Natural killer cell treated with Interleukin-12 subunit alpha and Interleukin-12 subunit beta and Interleukin-15 and Interleukin-18, amount 100 ng/mL, for 72 hours (primary cell): ENCODE measurements around the gene OR4E1. TPM values are rescaled to one million over a fixed set of nuclear protein-coding genes. Genes with fewer than 3 reads are reported as not detected.

Experiments
- ATAC-seq, 2 donors: fragments of 150-1000 bp; cut with Tn5 transposase in 1 of 2; sonication (Bioruptor Pico), chemical (Tn5 transposase) in 1 of 2; 2 replicates each; pipeline ENCODE4 v1.10.0; 2021
- DNase-seq: peaks from one replicate; pipeline ENCODE4 v3.0.0; 2022; ENCODE audit warnings: low spot score
- H3K27ac Mint-ChIP-seq, 2 donors: 1 replicate in 1 of 2; 2 replicates in 1 of 2; pipeline ENCODE4 v1.8.0; 2022; ENCODE audit warnings: mixed read lengths in 2 of 2, mild to moderate bottlenecking in 1 of 2, moderate library complexity in 1 of 2
- H3K27me3 Mint-ChIP-seq, 2 donors: 1 replicate in 1 of 2; 2 replicates in 1 of 2; pipeline ENCODE4 v1.8.0; 2022; ENCODE audit warnings: mixed read lengths in 2 of 2
- H3K36me3 Mint-ChIP-seq: one replicate; pipeline ENCODE4 v1.8.0; 2022; ENCODE audit warnings: mixed read lengths
- H3K4me1 Mint-ChIP-seq, 2 donors: 1 replicate in 1 of 2; 2 replicates in 1 of 2; pipeline ENCODE4 v1.8.0; 2022; ENCODE audit warnings: low read depth in 2 of 2, mixed read lengths in 2 of 2, mild to moderate bottlenecking in 1 of 2
- H3K4me3 Mint-ChIP-seq: one replicate; pipeline ENCODE4 v1.8.0; 2022; ENCODE audit warnings: mixed read lengths
- H3K9me3 Mint-ChIP-seq: 2 replicates; pipeline ENCODE4 v1.8.0; 2022; ENCODE audit warnings: mixed read lengths
- total RNA-seq, 2 donors: library from RNA; stranded (reverse); gene quantifications; one replicate each; pipeline ENCODE4 v1.2.3, GENCODE V29; 2022

Gene OR4E1
- total RNA-seq, 2 donors from 2014 or later, result not detected

DNA sequence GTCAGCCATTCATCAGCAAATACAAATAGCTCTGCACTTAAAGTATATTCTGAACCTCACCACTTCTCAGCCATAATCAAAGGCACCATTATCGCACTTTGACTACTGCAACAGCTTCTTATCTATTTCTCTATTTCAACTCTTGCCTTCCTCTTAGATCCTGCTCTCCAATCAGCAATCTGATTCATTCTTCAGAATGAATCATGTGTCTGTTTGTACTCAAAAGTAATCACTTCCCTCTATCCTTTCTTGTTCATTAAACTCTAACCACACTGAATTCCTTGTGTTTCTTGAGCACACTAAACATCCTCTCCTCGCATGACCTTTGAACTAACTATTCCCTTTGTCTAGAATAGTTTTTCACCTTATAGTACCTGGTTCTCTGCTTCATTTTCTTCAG lies 12.8 kb upstream of the OR4E1 start:
- Mint-ChIP-seq H3K9me3 (no peaks in the 10 kb centered on the region), H3K27me3 (peaks cover 37 to 44% of the 10 kb centered on the region in 2 donors), H3K4me1 (no peaks in the 10 kb centered on the region), H3K36me3 (no peaks in the 10 kb centered on the region), H3K4me3 (no peak overlapping the region), H3K27ac (no peak overlapping the region)
- ATAC-seq, result no peak
- no peak for DNase-seq

DNA sequence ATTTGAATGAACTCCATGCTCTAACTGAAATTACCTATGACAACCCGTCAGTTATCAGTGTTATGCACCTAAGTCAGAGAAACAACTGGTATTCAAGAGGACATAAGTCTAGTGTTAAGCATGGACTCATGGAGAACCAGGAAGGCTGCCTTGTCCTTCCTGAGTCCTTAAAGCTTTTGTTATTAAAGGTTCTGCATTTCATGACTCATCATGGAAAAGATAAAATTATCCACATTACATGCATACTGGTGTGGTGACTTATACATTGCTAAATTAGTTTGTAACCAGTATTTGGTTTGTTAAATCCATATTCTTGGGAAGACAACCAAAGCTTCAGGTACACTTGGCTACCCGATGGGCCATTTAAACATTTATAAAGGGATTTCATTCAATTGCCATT lies 6.5 kb upstream of the OR4E1 start:
- no peak for ATAC-seq
- H3K27me3 Mint-ChIP-seq, result peaks cover 22 to 29% of the 10 kb centered on the region in 2 donors
- DNase-seq, result no peak
- no peaks in the 10 kb centered on the region for H3K4me1 Mint-ChIP-seq
- H3K27ac Mint-ChIP-seq, result no peak overlapping the region
- H3K36me3 Mint-ChIP-seq, result no peaks in the 10 kb centered on the region
- no peak overlapping the region for H3K4me3 Mint-ChIP-seq
- H3K9me3 Mint-ChIP-seq, result no peaks in the 10 kb centered on the region

- Mint-ChIP-seq H3K27me3 (peaks cover 14 to 21% of the 10 kb centered on the region in 2 donors), H3K4me3 (no peak overlapping the region), H3K4me1 (no peaks in the 10 kb centered on the region), H3K27ac (no peak overlapping the region), H3K9me3 (no peaks in the 10 kb centered on the region), H3K36me3 (no peaks in the 10 kb centered on the region)
- ATAC-seq, result no peak
- no peak for DNase-seq
These were observed 1.9 kb upstream of the OR4E1 start for GRCh38 chr14:21675566-21675965.

DNA sequence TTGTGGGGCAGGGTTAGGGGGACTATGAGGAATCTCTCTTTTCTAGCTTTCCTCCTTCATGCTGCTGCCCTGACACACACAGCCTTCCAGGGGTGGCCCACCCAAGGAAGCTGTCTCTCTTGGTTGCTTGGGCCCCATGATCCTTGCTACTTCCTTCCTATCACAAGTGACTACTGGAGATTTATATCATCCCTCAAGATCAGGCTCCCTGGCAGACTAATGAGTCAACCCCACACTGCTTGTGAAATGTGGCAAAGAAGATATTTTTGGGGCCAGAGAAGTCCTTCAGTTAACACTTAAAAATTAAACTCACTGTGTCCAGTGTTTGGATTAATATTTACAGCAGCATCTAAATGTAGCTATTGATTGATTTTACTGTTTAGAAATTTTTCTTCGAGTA lies 1.5 kb downstream of the OR4E1 start:
- no peak for ATAC-seq
- no peak overlapping the region for H3K27ac Mint-ChIP-seq
- peaks cover 12 to 27% of the 10 kb centered on the region in 2 donors for H3K27me3 Mint-ChIP-seq
- no peak overlapping the region for H3K4me3 Mint-ChIP-seq
- no peaks in the 10 kb centered on the region for H3K4me1 Mint-ChIP-seq
- H3K36me3 Mint-ChIP-seq, result no peaks in the 10 kb centered on the region
- DNase-seq, result no peak
- no peaks in the 10 kb centered on the region for H3K9me3 Mint-ChIP-seq

GRCh38 chr14:21671371-21671770 lies 2.2 kb downstream of the OR4E1 start:
- DNase-seq, result no peak
- peaks cover 12 to 27% of the 10 kb centered on the region in 2 donors for H3K27me3 Mint-ChIP-seq
- no peak overlapping the region for H3K27ac Mint-ChIP-seq
- no peak overlapping the region for H3K4me3 Mint-ChIP-seq
- H3K9me3 Mint-ChIP-seq, result no peaks in the 10 kb centered on the region
- no peak for ATAC-seq
- no peaks in the 10 kb centered on the region for H3K36me3 Mint-ChIP-seq
- no peaks in the 10 kb centered on the region for H3K4me1 Mint-ChIP-seq

- Mint-ChIP-seq H3K36me3 (no peaks in the 10 kb centered on the region), H3K4me1 (no peaks in the 10 kb centered on the region), H3K9me3 (no peaks in the 10 kb centered on the region), H3K27me3 (peaks cover 20 to 35% of the 10 kb centered on the region in 2 donors), H3K4me3 (no peak overlapping the region), H3K27ac (no peak overlapping the region)
- DNase-seq (no peak), ATAC-seq (no peak)
These were observed 4.3 kb downstream of the OR4E1 start for GRCh38 chr14:21669284-21669683.

- Mint-ChIP-seq H3K27me3 (peaks cover 22 to 35% of the 10 kb centered on the region in 2 donors), H3K36me3 (no peaks in the 10 kb centered on the region), H3K4me1 (no peaks in the 10 kb centered on the region), H3K9me3 (no peaks in the 10 kb centered on the region), H3K4me3 (no peak overlapping the region), H3K27ac (no peak overlapping the region)
- DNase-seq (no peak), ATAC-seq (no peak)
These were observed 5.2 kb downstream of the OR4E1 start for GRCh38 chr14:21668377-21668776.

GRCh38 chr14:21656980-21657379 lies 16.6 kb downstream of the OR4E1 start:
- Mint-ChIP-seq H3K36me3 (no peaks in the 10 kb centered on the region), H3K27ac (no peak overlapping the region), H3K9me3 (no peaks in the 10 kb centered on the region), H3K4me3 (no peak overlapping the region), H3K4me1 (no peaks in the 10 kb centered on the region), H3K27me3 (peaks cover 20 to 27% of the 10 kb centered on the region in 2 donors)
- no peak for DNase-seq
- ATAC-seq, result no peak

- H3K4me1 Mint-ChIP-seq, result no peaks in the 10 kb centered on the region
- peaks cover 18 to 21% of the 10 kb centered on the region in 2 donors for H3K27me3 Mint-ChIP-seq
- no peaks in the 10 kb centered on the region for H3K36me3 Mint-ChIP-seq
- no peak for DNase-seq
- no peak overlapping the region for H3K4me3 Mint-ChIP-seq
- no peak for ATAC-seq
- H3K9me3 Mint-ChIP-seq, result no peaks in the 10 kb centered on the region
- no peak overlapping the region for H3K27ac Mint-ChIP-seq
These were observed 19.4 kb downstream of the OR4E1 start for GRCh38 chr14:21654215-21654614.

DNA sequence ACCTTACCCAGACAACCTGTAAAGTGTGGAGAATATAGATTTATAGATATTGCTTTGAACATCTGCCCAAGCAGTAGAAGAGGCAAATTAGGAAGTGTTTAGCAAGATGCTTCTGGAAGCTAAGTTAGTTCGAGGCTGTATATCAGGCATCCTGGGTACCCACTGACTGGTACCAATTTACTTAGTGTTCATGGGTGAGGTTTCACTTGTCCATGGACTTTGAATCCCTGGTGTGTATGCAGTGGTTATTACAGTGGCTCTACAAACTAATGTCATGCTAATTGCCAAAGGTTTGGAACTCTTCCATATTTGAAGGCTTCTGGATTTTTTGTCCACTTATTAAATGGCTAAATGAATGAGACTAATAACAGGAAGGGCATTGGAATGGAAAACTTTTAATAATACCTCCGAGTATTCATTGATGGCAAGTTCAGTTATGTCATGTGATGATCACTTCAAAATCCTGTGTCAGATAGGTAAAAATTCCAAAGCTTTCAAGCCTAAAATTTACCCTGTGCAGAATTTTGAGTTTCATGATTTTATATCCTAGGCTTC lies 20.2 kb downstream of the OR4E1 start, which contains the start of gene OR4E2:
OR4E2 (plus strand) TSS at position 505 of the 555 bp plus-strand sequence. CDS start 11,248 bp downstream, outside the sequence.
- DNase-seq (no peak), ATAC-seq (no peak)
- Mint-ChIP-seq H3K27me3 (peaks cover 17 to 21% of the 10 kb centered on the region in 2 donors), H3K4me1 (no peaks in the 10 kb centered on the region), H3K27ac (no peak within 1 kb of the TSS), H3K9me3 (no peaks in the 10 kb centered on the region), H3K36me3 (no peaks in the 10 kb centered on the region), H3K4me3 (no peak within 1 kb of the TSS)

GRCh38 chr14:21652209-21652808 lies 21.3 kb downstream of the OR4E1 start:
- H3K4me1 Mint-ChIP-seq, result no peaks in the 10 kb centered on the region
- DNase-seq (no peak), ATAC-seq (no peak)
- H3K27ac Mint-ChIP-seq, result no peak overlapping the region
- H3K27me3 Mint-ChIP-seq, result peaks cover 16% of the 10 kb centered on the region in 2 donors
- H3K36me3 Mint-ChIP-seq, result no peaks in the 10 kb centered on the region
- H3K4me3 Mint-ChIP-seq, result no peak overlapping the region
- no peaks in the 10 kb centered on the region for H3K9me3 Mint-ChIP-seq

DNA sequence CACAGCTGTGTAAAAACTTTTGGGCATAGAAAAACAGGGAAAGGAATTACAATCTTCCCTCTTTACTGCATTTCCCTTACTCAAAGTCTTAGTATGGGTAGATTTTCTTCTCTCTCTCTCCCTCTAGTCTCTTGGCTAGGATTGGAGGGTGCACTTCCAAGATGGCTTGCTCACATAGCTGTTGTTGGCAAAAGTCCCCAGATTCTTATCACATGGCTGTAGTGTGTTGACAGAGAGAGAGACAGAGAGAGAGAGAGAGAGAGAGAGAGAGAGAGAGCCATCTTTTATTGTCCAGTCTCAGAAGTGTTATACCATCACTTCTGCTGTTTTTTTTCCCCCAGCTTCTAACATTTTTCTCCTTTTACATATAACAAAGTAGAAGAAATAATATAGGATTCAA lies 26.2 kb downstream of the OR4E1 start:
- H3K9me3 Mint-ChIP-seq, result no peaks in the 10 kb centered on the region
- DNase-seq (no peak), ATAC-seq (no peak)
- no peaks in the 10 kb centered on the region for H3K4me1 Mint-ChIP-seq
- peaks cover 12 to 21% of the 10 kb centered on the region in 2 donors for H3K27me3 Mint-ChIP-seq
- no peaks in the 10 kb centered on the region for H3K36me3 Mint-ChIP-seq
- no peak overlapping the region for H3K27ac Mint-ChIP-seq
- no peak overlapping the region for H3K4me3 Mint-ChIP-seq

DNA sequence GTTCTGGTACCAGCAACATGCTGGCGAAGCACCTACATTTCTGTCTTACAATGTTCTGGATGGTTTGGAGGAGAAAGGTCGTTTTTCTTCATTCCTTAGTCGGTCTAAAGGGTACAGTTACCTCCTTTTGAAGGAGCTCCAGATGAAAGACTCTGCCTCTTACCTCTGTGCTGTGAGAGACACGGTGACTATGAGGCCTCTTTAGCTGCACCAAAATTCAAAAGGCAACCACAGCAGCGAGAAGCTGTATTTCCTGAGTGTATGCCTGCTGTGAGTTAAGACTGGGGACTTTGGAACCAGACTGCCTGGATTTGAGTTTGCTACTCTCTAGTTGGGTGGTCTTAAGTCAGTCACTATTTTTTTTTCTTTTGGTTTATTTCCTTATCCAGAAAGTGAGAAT lies 30.2 kb downstream of the OR4E1 start:
- no peaks in the 10 kb centered on the region for H3K9me3 Mint-ChIP-seq
- DNase-seq (no peak), ATAC-seq (no peak)
- no peak overlapping the region for H3K27ac Mint-ChIP-seq
- H3K27me3 Mint-ChIP-seq, result peaks cover 8 to 11% of the 10 kb centered on the region in 2 donors
- H3K36me3 Mint-ChIP-seq, result no peaks in the 10 kb centered on the region
- no peak overlapping the region for H3K4me3 Mint-ChIP-seq
- no peaks in the 10 kb centered on the region for H3K4me1 Mint-ChIP-seq

DNA sequence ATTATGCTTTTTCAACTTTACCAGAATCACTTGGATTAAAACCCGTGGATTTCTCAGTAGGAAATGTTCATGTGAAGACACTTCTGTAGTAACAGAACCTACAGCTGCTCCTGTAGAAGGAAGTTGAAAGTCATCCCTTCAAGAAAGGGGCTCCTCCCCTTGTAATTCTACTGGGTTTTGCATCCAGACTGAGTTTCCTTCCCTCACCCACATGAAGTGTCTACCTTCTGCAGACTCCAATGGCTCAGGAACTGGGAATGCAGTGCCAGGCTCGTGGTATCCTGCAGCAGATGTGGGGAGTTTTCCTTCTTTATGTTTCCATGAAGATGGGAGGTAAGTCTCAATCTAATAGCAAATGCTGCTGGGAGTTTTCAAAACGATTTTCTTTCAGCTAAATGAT lies 30.9 kb downstream of the OR4E1 start:
- Mint-ChIP-seq H3K4me1 (no peaks in the 10 kb centered on the region), H3K36me3 (no peaks in the 10 kb centered on the region), H3K27ac (no peak overlapping the region), H3K4me3 (peak overlapping the region; percentile 16), H3K27me3 (peaks cover 10 to 11% of the 10 kb centered on the region in 2 donors), H3K9me3 (no peaks in the 10 kb centered on the region)
- DNase-seq (no peak), ATAC-seq (no peak)

DNA sequence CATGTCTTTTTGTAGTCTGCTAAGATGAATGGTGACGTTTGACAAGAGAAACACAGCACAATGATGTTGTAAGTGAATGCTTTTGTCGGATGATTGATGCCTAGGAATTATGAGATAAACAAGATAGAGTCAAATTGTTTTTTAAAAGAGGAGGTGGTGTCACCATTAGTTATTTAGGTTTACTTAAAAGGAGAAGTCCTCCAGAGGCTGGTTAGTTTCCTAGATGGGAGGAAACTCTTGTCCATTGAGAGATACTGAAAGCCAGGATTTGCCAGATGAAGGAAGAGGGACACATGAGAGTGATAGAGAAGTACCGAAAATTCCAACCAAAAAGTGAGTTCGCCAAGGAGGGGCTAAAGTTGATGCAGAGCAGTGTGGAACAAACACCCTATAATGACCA lies 38.8 kb downstream of the OR4E1 start, which contains the start of gene OR10G2:
OR10G2 (minus strand) TSS at position 101 of the 400 bp plus-strand sequence; CDS start at position 3, 98 bp downstream.
- Mint-ChIP-seq H3K9me3 (no peaks in the 10 kb centered on the region), H3K36me3 (no peaks in the 10 kb centered on the region), H3K27ac (no peak within 1 kb of the TSS), H3K4me1 (no peaks in the 10 kb centered on the region), H3K4me3 (no peak within 1 kb of the TSS), H3K27me3 (peaks cover 17 to 18% of the 10 kb centered on the region in 2 donors)
- ATAC-seq, result no peak
- DNase-seq, result no peak
